Uterine smooth muscle cell (primary cell): ENCODE results near the gene GNRHR. TPM values are rescaled to one million over a fixed set of nuclear protein-coding genes. Genes with fewer than 3 reads are reported as not detected.

Experiments
- total RNA-seq: library from RNA; depleted of rRNA; stranded (reverse); fragments of >200 nt; gene quantifications from 2 replicates; pipeline ENCODE4 v1.2.3, GENCODE V29; 2014

The GNRHR gene, protein sequence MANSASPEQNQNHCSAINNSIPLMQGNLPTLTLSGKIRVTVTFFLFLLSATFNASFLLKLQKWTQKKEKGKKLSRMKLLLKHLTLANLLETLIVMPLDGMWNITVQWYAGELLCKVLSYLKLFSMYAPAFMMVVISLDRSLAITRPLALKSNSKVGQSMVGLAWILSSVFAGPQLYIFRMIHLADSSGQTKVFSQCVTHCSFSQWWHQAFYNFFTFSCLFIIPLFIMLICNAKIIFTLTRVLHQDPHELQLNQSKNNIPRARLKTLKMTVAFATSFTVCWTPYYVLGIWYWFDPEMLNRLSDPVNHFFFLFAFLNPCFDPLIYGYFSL
- not detected in 2 replicates for total RNA-seq

DNA sequence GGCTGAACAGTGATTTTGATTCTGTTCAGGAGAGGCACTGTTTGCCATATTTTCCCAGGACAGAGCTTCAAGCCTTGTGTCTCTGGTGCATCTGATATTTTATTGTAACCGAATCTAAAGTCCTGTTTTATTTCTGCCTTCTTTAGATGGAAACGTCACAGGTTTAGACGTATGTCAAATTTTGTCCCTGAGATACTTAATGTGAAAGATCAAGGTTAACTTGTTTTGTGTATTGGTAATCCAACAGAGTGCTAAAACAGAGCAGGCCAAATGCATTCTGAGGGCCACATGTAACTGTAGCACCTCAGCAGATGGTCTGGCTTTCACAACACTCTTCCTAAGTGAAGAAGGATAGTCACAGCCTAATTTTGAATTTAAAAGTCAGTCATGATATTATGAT lies at the start of gene GNRHR:
Gene GNRHR (minus strand): TSS at position 101 of the 400 bp plus-strand sequence. CDS start 53 bp downstream, at position 48.

DNA sequence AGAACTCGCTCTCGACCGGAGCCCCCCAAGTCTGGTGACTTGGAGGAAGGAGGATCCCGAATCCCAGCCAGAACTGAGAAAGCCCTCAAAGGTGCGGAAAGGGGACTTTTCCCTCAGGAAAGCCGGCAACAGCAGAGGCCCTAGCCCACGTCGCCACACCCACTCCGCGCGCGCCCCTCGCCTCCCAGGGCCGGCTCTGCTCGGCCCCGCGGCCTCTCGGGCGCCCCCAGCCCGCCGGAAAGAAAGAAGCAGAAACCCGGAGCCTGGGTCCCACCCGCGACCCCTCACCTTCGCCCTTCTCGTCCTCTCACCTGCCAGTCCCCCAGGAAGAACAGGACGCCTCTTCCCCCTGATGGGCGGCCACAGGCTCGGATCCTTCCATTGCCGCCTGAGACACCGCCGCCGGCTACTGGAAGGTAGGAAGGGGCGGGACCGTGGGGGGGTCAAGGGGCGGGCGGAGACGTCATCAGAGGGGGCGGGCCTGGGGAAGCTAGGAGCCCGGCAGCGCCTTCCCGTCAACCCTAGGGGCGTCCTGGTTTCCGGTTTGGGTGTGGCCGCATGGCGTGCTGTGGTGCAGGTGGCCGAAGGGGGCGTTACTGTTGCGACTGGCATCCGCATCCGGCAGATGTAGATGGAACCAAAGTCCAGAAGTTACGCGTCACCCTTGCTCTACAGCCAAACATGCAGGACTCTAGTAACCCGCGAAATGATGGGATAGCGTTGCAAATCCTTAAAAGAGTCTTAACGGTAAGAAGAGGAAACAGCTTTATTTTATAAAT lies 53.3 kb downstream of the GNRHR start, which contains the start of gene UBA6:
Gene UBA6 (minus strand): TSS at position 418 of the 779 bp plus-strand sequence. CDS start 36 bp downstream, at position 382.

Other genes with a start within 250 kb of the GNRHR start
- gene CENPC, start 208.9 kb downstream of the GNRHR start, total RNA-seq: 12.4 and 18.7 TPM in 2 replicates
- not detected in 2 replicates for gene STAP1, start 195.7 kb downstream of the GNRHR start, total RNA-seq
- 183 and 369 TPM in 2 replicates for gene UBA6, start 53.2 kb downstream of the GNRHR start, total RNA-seq
- gene TMPRSS11D, start 129.6 kb upstream of the GNRHR start, total RNA-seq: under 0.01 and 0.33 TPM in 2 replicates
- gene TMPRSS11A, start 209.1 kb upstream of the GNRHR start, total RNA-seq: not detected in 2 replicates